Astrocyte of the cerebellum (primary cell): ENCODE measurements around the gene ARGLU1.
"Not testable (repeated sequence)": the region's sequence is repeated elsewhere in the genome, so short reads cannot be mapped to it uniquely, and the experiment has no call there.

Experiments
- DNase-seq: peaks from one replicate; pipeline ENCODE4 v3.0.0-alpha.2; 2011; ENCODE audit warnings: low read depth
- H3K4me3 ChIP-seq: 2 replicates; pipeline ENCODE4 v1.5.1; 2011; ENCODE audit warnings: mild to moderate bottlenecking, low read depth, low read length, moderate library complexity
- CTCF ChIP-seq: IDR thresholded peaks from 2 replicates; pipeline ENCODE4 v1.5.1; 2012; ENCODE audit warnings: low read length, low read depth, moderate library complexity, mild to moderate bottlenecking; ENCODE audit errors: missing control alignments
- in situ Hi-C: cut with HindIII; loops from 2 replicates; pipeline ENCODE4 v1.10.0; 2017; ENCODE audit warnings: low sequenced_read_pairs

The ARGLU1 gene

GRCh38 chr13:106609116-106609515 is 41.2 kb upstream of the ARGLU1 start:
- in situ Hi-C loops, result no loop called here
- H3K4me3 ChIP-seq, result no peak overlapping the region
- no peak for TF ChIP-seq CTCF
- no peak for DNase-seq

- TF ChIP-seq CTCF, result no peak
- DNase-seq, result no peak
- in situ Hi-C loops, result no loop called here
- no peak overlapping the region for H3K4me3 ChIP-seq
These were observed 35.6 kb upstream of the ARGLU1 start for GRCh38 chr13:106603546-106603945.

- H3K4me3 ChIP-seq, result no peak overlapping the region
These were observed 34.2 kb upstream of the ARGLU1 start for GRCh38 chr13:106602178-106602577.

GRCh38 chr13:106601489-106601888 is 33.6 kb upstream of the ARGLU1 start:
- H3K4me3 ChIP-seq, result no peak overlapping the region
- in situ Hi-C loops, result no loop called here
- TF ChIP-seq CTCF, result no peak
- no peak for DNase-seq

More at GRCh38 chr13:106602178-106602577, 34.2 kb upstream of the ARGLU1 start:
- no peak for DNase-seq
- no peak for TF ChIP-seq CTCF
- in situ Hi-C loops, result no loop called here

GRCh38 chr13:106600798-106601135 is 32.8 kb upstream of the ARGLU1 start:
- DNase-seq, in situ Hi-C loops, H3K4me3 ChIP-seq: not testable (repeated sequence)

- peak; percentile 84 for DNase-seq
- TF ChIP-seq CTCF, result no peak
- H3K4me3 ChIP-seq, result no peak overlapping the region
- in situ Hi-C loops, result no loop called here
These were observed 32.2 kb upstream of the ARGLU1 start for GRCh38 chr13:106599875-106600797.

- DNase-seq, result no peak
- TF ChIP-seq CTCF, result no peak
- no peak overlapping the region for H3K4me3 ChIP-seq
- in situ Hi-C loops, result no loop called here
These were observed 29.9 kb upstream of the ARGLU1 start for GRCh38 chr13:106597749-106598395.
